T-helper 2 cell treated with Interferon-gamma antibody and Interleukin-4, amounts not matched to agents 100 ng/mL and 5 ng/mL, for 36 hours (primary cell): ENCODE measurements around the gene GPR108. TPM values are rescaled to one million over a fixed set of nuclear protein-coding genes. Genes with fewer than 3 reads are reported as not detected.

Experiments used
- intact Hi-C: fragments of 100-400 bp; cut with micrococcal nuclease; formaldehyde crosslinking; loops from one replicate; pipeline ENCODE4 v1.15.1; 2023
- total RNA-seq: library from RNA; stranded (reverse); gene quantifications from 2 replicates; pipeline ENCODE4 v1.2.3, GENCODE V29; 2022

GPR108 gene
- total RNA-seq, 1 donor from 2014 or later: 72.4 TPM

DNA sequence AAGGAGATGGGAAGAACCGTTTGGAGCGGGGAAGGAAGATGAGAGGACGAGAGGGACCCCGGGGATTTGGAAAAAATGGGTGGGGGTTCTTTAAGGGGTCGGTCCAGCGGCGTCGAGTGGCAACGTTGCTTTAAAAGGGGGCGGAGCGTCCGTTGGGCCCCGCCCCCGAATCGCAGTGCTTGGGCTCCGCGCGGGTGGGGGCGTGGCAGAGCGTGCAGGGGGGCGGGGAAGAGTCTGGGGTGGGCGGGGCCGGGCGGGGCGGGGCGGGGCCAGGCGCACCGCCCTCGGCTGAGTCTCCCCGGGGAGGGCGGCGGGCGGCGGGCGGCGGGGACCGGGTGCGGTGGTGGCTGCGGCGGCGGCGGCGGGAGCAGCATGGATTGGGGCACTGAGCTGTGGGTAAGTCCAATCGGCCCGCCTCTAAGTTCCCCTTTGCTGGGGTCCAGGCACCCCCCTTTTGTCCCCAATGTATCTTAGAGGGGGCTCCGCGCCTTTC, 2.1 kb upstream of the GPR108 start, which contains the start of gene TRIP10:
TSS of gene TRIP10 (plus strand) at position 291 of the 493 bp plus-strand sequence. CDS start at position 373, 82 bp downstream.
- intact Hi-C loops: loop anchor here (1.0 to 5.0 kb wide), 3 partner anchors 28 to 207 kb away; partner anchors contain the start of genes SH2D3A and TNFSF9

DNA sequence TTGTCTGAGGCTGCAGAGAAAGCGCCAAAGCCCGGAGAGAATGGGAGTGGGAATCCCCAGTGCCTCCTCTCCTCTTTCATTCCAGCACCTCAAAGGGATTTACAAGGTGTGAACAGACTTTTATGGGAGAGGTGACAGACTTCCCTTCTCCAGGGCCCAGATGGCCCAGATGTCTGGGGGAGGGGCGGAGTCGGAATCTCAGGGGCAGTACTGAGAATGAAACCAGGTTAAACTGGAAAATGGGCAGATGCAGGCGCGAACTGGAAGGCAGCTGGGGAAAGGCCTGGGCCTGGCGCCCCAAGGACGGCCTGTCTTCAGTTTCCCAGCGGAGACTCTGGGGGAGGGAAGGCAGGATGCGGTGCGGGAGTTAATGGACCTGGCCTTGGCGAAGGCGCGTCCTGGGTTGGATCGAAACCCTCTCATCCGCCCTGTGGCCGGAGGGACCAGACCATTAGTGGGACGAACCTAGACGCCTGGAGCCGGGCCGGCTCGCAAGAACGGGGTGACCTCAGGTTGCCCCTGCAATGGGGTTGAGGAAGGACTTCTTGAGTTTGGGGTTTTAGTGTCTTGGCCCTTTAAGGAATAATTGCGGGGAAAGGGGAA, 1.5 kb upstream of the GPR108 start:
- intact Hi-C loops: loop anchor here (1.0 to 5.0 kb wide), 5 partner anchors 28 to 207 kb away; partner anchors contain the start of genes SH2D3A, TNFSF9 and VAV1

DNA sequence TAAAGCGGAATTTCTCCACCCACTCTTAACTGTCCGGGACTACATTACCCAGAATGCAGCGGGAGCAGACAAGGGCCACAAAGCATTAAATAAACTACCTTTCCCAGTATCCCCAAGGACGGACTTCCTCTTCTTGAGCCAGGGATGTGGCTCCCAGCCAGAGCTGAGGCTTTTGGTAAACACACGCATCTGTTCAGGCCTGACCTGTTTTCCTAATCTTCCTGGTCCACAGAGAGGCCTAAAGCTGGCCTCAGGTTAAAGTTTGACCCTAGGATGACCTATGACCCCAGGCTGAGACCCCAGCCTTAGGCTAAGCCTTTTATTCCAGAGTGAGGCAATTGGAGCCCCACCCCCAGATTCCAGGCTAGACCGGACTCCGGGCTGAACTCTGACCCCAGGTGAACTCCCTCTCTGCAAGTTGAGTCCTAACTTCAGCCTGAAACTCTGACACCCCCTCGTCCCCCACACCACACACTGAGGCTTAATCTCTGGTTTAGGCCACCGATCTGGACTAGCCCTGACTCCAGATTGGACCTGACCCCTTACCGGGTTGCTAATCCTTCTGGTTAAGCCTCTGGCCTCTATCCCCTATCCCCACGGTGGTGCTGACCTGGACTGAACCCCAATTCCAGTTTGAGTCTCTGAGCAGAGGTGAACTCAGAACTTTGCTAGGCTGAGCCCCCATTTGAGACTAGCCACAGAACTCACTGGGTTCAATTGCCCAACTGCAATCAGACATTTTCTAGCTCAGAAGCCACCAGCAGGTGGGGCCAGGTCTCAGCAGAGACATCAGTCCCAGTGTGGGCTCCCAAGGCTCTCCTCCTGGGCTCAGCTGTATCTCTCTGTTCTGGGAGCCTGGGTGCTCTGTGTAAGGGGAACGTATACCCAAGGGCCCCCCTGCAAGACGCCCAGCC, 750 bp upstream of the GPR108 start:
- intact Hi-C loops: loop anchor here (1.0 to 5.0 kb wide), 8 partner anchors 15 to 313 kb away; partner anchors contain the start of genes TNFSF9 and VAV1

DNA sequence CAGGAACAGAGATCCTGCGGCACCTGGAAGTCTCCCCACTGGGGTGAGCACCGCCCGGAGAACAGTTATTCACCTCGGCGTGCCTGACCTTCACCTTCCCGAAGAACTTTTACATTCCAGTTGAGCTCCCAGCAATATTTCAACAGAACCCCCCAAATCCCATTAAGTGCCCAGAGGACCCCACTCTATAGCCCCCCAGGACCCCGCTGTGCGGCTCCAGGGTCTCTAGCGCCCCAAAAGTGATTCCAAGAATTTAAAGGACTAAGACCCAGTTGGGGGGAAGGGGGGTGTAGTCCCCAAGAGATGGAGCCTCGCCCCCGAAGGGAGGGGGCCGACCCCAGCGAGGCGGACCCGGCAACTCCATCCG, 480 bp downstream of the GPR108 start:
- intact Hi-C loops: loop anchor here (1.0 to 5.0 kb wide), 7 partner anchors 16 to 312 kb away; partner anchors contain the start of gene TNFSF9

DNA sequence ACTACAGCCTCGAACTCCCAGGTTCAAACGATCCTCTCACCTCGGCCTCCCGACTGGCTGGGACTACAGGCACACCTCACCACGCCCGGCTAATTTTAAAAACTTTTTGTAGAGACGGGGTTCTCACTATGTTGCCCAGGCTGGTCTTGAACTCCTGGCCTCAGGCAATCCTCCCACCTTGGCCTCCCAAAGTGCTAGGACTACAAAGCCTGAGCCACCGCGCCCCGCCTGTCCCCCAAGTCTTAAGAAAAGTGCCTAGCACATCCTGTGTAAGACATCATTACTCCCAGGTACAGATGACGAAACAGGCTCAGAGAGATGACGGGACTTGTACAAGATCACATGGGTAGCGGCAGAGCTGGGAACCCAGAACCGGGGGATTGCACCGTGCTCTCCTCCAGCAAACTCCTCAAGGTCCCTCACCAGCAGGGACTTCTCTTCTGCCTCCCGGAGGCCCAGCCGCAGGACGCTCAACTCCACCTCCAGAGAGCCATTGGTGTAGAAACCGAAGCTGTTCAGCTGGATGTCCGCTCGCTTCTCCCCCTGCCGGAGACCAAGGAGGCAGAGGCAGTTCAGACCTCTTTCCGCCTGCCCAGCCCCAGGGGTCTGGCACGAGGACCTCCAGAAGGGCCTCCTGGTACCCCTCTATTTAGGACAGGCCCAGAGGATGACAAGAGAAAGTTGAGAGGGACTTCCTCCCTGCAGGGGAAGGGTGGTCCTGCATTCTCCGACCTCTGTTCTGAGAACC, 1.0 kb downstream of the GPR108 start:
- intact Hi-C loops: loop anchor here (1.0 to 5.0 kb wide), 3 partner anchors 66 to 204 kb away; partner anchors contain the start of gene TNFSF9

DNA sequence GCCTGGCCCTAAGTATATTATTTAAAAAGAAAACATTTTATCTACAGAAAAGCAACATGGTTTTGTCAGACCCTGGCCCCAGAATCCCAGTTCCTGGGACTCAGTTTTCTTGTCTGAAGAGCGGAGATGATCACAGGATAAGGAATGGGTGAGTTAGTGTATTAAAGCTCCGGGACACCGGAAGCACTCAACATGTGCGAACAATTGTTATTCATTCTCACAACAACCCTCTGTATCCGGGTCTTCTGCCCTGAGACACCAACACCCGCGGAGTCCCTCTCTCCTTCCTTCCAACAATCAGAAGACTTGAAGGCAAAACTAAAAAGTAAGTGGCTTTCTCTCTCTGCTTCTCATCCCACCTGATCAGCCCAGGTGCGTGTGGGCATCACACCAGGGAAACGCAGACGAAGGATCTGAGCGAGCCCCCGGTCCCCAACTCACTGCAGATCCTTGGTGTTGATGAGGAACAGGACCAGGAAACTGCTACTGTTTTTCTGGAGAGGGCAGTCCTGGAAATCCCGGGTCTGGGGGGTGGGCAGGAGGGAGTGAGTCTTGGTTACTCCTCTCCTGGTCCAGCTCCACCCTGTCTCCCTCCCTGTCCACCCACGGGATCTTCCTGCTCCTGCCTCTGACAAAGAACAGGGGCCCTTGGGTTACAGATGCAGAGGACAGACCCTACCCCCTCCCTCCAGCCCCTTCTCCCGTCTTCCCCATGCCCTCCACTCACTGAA, 2.0 kb downstream of the GPR108 start:
- intact Hi-C loops: loop anchor here (5.0 kb wide), 2 partner anchors 67 to 203 kb away; partner anchors contain the start of gene TNFSF9

DNA sequence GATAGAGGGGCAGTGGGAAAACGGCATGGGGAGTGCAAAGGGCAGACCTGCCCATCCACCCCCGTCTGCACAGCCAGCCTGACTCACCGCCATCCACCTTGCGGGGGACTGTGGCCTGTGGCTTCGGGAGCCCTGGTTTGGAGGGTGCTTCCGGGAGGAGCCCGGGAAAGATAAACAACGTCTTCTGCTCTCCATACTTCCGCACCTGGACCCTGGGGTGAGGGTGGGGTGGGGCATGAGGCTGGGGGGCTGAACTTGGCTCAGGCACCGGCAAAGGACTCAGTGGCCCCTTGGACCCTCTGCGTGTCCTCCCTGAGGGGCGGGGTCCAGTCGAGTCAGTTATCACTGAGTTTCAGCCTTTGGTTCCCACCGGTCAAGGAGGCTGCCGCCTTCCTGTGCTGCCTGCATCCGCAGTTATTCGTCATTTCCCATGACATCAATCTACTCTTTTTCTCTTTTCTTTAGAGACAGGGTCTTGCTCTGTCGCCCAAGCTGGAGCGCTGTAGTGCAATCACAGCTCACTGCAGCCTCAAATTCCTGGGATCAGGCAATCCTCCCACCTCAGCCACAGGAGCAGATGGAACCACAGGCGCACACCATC, 3.2 kb downstream of the GPR108 start:
- intact Hi-C loops: no loop called here

DNA sequence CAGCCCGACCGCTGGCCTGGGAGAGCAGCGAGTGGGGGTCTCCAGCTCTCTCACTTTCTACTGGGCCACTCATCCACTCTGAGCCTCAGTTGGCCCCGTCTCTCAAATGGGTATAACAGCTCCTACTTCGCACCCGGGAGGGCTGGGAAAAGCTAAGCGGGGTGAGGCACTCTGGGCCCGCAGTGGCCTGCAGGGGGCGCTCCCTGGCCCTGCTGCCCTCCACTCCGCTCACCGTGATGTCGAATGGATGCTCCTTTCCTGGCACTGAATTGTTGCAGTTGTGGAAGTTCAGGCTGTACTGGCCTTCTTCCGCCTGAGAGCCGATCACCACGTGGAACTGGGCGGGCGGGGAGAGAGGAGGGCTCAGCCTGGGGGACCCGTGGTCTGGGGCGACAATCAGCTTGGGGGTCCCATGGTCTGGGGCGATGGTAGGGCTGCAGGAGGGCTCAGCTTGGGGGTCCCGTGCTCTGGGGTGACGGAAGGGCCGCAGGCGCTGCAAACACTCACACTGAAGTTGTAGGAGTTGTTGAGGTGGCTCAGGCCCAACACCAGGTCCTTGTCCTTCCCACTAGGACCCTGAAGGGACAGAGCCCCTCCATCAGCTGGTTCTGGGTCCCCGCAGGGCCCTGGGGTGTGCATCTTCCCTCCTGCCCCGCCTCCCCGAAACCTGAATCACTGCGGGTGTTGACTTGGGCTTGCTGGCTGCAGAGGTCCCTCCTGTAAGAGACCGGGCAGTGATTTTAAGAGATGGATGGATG, 3.9 kb downstream of the GPR108 start:
- intact Hi-C loops: no loop called here

DNA sequence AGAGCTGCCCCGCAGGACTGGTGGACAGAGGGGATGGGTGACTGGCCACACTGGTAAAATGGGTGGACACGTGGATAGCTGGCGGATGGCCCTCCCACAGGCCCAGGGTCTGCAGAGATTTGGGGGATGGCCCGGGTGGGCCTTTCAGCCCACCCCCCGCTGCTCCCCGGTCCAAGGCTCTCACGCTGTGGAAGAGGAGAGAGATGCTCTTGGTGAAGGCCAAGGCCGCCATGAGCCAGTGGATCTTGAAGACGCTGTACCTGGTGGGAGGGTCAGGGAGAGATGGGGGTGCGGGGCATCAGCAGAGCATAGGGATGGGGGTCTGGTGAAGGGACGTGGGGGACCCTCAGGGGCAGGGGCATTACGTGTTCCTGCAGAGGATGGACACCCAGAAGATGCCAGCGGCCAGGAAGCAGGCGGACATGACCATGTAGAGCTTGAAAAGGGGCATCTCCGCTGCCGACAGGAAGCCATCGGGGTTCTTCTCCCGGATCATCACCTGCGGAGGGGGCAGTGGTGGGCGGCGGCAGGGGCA, 4.5 kb downstream of the GPR108 start:
- intact Hi-C loops: no loop called here

DNA sequence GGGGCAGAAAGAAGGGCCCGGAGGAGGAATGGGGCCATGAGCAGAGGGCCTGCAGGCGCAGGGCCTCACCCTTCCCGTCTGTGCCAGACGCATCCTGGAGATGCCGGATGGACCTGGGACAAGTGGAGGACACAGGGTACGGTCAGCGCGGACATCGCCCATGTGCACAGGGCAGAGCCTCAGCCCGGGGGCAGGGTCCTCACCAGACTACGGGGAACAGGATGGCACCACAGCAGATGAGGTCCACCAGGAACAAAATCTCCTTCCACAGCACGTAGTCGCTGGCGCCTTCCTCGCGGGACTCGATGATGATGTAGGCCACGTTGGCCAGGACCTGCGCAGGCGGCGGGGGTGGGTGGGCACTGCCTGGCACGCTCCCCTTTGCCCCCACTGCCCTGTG, 5.6 kb downstream of the GPR108 start:
- intact Hi-C loops: no loop called here

DNA sequence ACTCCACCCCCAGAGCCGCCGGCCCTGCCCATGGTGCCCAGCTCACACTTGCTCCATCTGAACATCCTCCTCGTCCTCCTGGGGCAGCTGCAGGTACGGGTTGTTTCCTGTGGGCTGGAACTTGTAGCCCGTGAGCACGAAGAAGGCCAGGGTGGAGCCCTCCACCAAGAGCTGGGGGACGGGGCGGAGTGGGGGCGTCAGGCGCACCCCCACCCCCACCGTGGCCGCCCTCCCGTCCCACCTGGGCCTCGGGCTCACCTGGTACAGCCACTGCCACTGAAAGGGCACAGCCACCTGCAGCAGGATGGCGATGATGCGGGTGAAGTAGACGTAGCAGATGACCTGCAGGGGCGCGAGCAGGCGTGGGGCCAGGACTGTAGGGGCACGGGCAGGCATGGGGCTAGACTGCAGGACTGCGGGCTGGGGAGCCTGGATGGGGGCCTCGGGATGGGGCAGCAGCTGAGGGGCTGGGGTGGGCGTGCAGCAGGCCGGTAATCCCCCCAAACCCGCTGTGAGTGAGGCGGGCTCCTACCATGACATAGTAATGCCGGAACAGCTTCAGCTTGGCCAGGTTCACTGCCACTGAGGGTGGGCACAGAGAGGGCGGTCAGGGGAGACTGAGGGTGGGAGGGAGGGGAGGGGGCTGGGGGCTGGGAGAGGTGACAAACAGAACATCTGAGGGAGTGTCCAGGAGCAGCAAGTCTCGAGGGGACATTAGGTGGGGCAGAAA, 6.3 kb downstream of the GPR108 start:
- intact Hi-C loops: no loop called here

DNA sequence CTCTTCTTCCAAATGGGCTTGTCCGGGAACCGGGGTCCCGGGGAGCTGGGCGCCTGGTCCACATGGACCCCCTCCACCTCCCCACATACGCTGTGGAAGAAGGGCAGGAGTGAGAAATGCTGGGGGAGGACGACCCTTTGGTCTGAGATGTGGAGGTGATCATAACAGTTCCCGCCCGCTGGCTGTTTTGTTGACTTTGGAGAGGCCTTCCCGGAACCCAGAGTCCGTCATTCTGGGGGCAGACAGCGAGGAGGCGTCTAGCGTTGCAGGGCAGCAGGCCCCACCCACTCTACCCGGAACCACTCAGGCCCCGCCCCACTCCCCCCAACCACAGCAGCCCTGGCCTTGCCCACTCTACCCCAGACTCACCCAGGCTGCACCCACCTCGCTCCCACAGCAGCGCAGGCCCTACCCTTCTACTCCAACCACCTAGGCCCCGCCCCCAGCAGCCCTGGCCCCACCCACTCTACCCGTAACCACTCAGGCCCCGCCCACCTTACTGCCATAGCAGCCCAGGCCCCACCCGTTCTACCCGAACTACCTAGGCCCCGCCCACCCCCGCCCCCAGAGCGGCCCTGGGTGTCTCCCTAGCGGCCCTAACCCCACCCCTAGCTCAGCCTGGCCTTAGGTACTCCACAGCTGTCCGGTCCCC, 7.1 kb downstream of the GPR108 start:
- intact Hi-C loops: no loop called here

DNA sequence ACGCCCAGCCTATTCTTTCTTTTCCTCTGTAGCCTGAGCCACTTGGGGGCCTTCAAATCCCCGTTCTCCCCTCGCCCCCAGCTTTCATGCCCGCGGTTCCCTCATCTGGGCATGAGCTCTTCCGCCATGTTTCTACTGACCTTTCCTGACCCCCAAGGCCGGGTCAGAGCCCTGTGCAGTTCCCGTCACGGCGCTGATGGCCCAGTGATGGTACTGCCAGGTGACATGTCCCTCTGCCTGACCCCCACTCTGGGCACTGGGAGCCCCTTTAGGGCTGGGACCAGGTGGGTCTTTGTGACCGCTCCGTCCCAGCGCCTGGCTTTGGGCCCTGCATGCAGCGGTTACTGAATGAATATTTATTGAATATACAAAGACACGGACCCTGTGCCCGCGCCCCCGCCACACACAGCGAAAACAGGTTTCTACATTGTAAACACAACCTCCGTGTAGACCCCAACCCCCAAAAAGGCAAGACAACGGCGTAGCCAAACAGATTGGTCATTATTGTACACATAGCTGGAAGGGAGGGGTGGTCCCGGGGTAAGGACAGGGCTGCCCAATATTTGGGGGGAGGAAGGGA, 7.7 kb downstream of the GPR108 start:
- intact Hi-C loops: no loop called here

DNA sequence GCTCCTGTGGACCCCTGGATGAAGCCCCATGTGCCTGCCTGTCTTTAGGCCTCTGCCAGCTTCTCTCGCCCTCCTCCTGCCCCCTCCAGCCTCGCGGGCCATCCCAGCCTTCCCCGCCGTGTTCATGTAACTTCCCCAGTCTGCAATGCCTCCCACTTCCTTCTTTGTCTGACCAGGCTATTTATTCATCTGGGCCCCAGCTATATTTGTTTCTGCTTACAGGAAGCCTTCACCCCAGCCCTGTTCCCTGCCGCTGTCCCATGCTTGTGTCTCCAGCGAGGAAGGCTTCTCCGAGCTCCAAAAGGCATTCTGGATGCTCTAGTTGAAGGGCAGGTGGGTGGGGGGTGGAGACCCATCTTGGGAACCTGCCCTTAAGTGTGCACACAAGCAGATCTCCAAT, 9.0 kb downstream of the GPR108 start:
- intact Hi-C loops: no loop called here

DNA sequence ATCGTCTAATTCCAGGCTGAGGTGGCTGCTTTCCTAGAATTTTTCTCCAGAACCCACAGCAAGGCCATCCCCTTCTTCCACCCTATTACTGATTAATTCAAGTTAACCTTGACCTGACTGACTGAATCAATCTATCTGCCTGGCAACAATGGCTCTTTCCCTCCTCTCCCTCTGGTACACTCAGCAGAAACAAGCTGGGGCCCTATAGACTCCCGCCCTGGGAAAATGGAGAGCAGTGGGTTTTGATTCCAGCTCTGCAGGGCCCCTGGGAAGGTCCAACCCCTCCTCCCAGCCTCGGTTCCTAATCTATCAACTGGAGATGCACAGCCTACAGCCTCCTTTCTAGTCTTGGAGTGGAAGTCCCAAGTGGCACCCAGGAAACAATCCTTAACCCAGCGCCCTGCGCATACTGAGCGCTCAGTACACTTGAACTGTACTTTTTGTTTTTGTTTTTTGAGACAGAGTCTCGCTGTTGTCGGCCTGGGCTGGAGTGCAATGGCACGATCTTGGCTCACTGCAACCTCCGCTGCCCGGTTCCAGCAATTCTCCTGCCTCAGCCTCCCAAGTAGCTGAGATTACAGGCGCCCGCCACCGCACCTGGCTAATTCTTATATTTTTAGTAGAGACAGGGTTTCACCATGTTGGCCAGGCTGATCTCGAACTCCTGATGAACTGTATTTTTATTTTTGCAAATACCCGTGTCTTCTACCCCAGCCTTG, 11.7 kb downstream of the GPR108 start:
- intact Hi-C loops: no loop called here

DNA sequence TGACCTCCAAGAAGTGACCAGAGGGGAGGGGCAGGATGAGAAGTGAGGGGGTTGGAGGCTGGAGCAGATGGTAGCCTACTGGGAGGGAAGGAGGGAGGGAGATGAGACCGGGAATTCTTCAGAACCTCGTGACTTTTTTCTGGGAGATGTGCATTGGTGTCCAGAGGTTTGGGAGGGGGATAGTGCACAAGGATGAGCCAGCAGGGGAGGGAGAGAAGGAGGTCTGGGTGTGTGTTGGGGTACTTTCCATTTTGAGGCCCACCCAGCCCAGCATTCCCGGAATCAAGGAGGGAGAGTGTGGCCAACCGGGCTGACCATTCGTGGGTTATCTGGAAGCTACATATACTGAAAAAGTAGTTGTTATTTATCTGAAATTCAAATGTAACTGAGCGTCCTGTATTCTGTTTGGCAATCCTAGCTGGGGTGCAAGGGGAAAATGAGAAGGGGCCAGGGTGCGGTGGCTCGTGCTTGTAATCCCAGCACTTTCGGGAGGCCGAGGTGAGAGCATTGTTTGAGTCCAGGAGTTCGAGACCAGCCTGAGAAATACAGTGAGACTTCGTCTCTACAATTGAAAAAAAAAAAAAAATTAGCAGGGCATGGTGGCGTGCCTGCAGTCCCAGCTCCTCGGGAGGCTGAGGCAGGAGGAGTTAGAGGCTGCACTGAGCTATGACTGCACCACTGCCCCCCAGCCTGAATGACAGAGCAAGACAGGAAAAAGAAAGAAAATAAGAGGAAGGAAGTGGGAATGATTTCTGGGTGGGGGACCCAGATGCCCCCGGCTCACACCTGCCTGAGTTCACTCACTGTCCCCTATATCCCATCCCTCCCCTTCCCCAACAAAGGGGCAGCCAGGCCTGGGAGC, 12.5 kb downstream of the GPR108 start:
- intact Hi-C loops: no loop called here
